Stimulated activated CD4-positive, alpha-beta T cell treated with anti-CD3 and anti-CD28 coated beads, Interleukin-15, amount 100 ng/mL, for 1 hour (primary cell): ENCODE results near the gene UBXN11.
A peak's percentile ranks its signal among the peaks of the same experiment; 100 is the strongest.

ENCODE experiments used
- DNase-seq, 2 donors: peaks; one replicate each; pipeline ENCODE4 v3.0.0-alpha.2; 2020; ENCODE audit warnings: low read depth in 1 of 2, low spot score in 1 of 2

The UBXN11 gene, protein sequence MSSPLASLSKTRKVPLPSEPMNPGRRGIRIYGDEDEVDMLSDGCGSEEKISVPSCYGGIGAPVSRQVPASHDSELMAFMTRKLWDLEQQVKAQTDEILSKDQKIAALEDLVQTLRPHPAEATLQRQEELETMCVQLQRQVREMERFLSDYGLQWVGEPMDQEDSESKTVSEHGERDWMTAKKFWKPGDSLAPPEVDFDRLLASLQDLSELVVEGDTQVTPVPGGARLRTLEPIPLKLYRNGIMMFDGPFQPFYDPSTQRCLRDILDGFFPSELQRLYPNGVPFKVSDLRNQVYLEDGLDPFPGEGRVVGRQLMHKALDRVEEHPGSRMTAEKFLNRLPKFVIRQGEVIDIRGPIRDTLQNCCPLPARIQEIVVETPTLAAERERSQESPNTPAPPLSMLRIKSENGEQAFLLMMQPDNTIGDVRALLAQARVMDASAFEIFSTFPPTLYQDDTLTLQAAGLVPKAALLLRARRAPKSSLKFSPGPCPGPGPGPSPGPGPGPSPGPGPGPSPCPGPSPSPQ

DNA sequence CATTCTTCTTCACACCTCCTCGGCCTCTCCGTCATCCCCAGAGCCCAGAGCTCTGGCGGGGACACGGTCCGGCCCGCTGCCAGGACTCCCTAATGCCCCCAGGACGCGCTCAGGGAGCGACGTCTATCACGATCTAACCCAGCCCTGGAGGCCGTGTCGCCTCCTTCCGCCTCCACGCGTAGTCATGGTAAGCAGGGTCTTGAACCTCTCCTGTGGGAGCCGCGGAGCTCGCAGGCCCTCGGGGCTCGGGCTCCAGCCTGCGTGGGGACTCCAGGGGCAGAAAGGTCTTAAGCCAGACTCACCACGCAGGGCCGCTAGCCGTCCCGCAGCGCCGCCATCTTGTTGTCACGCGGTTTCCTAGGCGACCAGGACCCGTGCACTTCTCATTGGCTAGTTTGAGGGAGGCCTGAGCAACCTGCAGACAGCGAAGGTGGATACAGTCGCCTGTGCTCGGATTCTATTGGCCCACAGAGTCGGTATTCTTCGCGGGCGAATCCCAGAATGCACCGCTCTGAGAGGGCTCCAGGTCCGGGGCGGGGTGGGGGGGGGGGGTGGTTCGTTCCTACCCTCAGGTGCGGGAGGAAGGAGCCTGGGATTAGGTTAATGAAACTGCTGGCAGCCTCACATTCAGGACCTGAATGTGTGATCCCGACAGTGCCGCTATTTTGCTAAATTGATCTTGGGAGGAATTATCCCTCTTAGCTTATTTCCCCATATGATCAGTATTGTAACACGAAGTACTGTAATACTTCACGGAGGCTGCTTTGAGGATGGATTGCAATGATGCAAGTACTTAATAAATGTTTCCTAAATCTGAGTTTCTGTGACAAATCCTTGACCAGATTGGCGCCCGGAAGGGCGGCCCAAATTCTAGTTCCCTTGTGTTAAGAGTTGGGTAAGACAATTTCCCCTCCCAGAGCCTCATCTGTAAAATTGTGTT lies at the start of gene UBXN11:
Gene UBXN11 (minus strand): TSS at position 347 of the 940 bp plus-strand sequence. CDS start 3,753 bp downstream, outside the sequence.
- peak; percentile 74 to 77 for DNase-seq

DNA sequence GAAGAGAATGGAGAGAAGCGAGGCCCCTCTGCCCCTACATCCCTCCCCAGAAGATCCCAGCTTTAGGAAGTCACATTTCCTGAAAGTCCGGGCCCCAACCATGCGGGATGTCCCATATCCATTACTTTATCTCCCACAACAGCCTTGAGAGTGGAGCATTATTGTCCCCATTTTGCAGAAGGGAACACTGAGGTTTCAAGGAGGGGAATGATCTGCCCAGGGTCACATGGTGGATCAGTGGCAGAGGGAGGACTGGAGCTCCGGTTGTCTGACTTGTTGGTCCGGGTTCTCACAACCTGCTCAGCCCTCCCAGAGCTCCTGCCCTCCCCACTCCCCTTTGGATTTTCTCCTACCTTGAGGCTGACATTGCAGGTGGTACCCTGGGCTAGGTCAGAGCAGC lies 49.7 kb upstream of the UBXN11 start:
- no peak for DNase-seq

DNA sequence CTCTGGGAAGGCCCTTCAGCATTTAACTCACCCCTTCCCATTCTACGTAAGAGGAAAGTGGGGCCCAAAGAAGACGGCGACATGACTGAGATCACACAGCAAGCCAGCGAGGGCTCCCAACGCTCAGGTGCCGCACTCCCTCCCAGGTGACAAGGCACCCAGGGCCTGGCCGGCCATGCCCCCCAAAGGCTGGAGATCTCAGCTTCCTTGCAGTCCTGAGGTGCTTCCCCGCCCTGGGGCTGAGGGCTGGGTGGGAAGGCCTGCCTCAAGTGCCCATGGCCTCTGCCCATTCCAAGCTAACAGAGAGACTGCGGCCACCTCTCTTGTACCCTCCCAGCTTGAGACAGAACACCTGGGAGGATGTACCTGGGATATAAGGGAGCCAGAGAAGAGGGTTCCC lies 48.5 kb upstream of the UBXN11 start:
- no peak for DNase-seq

DNA sequence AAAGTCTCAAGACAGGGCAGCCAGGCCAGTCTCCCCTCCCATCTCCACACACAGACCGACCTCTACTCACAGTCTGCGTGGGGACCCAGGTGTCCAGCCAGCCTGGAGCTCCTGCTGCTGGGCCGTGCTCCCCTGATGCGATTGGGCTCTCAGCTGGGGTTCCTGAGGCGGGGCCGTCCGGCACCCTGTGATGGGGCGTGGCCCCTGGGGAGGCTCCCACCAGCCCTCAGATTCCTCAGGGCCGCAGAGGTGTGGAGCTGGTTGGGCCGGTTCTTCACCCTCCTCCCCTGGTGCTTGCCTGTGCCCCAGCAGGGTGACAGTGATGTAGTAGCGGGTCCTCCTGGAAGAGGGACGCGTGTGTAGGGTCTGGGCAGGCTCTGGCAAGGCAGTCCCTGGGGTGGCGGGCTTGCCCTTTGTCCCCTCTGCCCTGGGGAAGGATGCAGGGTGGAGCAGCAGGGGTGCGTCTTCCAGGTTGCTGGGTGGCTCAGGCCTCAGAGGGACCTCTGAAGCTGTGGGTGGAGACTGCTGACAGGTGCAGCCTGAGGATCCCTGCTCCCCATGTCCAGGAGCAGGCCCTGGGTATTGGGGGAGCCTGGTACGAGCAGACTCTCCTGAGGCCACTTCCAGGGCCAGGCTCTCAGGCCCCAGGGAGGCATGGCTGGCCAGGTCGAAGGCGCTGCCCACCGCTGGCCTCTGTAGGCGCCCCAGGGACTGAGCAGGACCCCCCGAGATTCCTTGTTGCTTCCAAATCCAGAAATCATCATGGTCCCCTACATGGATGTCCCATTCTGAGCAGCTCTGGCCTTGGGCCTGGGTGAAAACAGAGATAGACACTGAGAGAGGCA lies 47.8 kb upstream of the UBXN11 start, which contains the start of gene CRYBG2:
Gene CRYBG2 (minus strand): TSS at position 155 of the 845 bp plus-strand sequence. CDS start 7,473 bp downstream, outside the sequence.
- DNase-seq = no peak

DNA sequence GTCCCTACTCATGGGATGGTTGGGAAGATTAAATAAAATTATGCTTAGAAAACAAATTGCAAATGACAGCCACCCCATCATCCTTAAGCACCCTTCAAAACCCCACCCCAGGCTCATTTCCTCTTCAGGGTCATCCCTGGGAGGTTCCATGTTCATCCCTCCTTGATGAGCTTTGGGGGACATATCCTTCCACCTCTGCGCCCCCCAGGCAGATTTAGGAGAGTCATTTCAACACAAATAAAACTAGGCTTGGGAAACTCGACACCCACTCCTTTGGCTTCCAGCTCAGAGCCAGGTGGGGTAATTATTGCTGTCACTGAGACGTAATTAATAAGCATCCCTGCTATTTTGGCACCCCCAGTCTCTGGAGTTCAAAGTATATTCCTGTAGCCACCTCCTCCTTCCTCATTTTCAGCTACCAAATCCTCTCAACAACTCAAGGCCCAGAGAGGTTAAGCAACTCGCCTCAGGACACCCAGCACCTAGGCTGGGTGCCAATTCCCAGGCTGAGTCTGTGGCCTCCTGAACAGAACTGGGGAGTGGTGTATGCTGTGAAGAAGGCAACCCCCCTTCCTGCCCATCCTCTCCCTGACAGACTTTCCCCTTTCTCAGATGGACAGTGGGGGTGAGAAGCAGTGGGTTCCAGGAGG lies 46.9 kb upstream of the UBXN11 start:
- no peak for DNase-seq

DNA sequence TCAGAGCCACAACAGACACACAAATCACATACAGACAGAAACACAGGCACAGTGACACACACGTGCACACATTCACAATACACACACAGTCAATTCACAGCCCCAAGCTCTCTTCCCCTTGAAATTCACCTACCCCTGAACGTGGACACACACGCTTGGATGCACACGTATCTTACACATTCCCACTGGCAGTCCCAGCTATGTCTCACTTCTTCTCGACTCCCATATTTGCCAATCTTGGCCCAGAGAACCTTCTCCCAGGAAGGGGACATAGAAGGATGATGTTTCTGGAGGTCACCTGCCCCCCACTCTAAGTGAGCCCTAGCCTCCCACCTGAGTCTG lies 45.9 kb upstream of the UBXN11 start:
- DNase-seq = no peak

DNA sequence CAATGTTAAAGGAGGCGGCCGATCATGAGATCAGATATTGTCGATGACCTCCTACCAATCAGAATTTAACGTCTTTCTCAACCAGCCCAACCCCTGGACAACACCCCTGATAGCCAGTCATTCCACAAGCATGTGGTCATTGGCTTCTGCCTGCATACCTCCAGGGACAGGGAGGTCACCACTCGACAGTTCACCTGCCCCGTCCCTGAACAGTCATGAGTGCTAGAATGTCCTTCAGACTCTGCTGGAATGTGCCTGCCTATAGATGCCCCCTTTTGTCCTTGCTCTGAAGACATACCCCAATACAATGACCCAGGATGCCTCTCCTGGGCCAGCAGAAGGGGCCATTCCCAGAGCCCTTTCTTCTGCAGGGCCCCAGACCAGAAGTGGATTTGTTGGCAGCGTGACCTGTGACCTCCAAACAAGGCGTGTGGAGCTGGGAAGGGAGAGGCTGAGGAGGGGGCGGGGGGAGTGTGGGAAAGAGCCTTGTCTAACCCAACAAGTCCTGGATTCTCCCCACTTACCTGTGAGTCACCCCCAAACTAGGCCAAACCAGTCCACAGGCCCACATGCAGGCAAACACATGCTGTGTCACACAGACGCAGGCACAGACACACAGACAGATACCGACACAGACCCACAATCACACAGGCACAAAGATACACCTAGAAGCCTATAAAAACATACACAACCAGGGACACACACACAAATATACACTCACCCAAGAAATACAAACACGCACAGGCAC lies 45.3 kb upstream of the UBXN11 start:
- no peak for DNase-seq

DNA sequence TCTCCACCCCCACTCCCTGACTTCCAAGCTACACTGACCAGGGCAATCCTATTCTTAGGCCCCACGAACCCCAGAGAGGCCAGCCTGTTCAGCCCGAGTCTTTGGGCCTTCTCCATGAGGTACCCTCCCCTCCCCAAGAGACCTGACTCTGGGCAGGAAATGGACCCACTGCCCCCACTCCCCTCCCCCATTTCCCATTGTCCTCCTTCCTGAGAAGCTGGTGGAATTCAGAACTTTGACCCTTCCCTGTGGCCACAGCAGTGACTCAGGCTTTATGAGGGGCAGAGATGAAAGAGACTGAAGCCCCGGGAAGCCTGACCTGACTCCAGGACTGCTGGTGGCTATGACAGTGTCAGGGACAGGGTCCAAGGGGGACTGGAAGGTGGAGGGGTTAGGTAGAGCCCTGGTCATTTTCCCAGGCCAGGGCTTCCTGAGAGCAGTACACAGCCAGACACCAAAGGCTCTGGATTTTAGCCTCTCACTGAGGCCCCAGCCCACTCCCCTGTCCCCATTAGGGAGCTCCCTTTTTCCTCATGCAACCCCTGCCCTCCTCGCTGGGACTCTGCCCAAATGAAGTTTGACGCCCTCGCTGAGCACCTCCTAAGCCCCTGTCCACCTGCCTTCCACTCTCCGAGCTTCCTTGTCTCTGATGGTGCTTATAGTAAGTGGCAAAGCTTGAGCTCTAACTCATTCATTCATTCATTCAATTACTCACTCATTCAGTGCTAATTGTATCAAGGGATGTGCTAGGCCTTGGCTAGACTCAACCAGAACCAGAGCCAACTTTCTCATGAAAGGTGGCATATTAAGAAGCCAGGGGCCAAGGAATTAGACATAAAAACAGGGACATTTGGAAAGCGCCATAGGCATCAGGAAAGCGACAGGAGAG lies 44.5 kb upstream of the UBXN11 start:
- DNase-seq = no peak

DNA sequence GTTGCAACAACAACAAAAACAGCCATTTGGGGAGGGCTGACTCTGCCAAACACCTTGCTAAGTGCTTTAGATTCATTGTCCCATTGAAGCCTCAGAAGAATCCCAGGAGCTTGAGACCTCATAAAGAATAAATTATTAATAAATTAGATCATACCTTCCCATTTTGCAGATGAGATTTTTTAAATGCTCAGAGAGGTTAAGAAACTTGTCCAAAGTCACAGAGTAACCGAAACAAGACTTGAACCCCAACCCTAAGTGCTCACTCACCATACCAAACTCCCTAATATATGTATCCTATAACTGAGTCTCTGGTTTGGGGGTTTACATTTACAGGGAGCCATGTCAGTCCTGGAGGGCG lies 43.9 kb upstream of the UBXN11 start:
- no peak for DNase-seq

DNA sequence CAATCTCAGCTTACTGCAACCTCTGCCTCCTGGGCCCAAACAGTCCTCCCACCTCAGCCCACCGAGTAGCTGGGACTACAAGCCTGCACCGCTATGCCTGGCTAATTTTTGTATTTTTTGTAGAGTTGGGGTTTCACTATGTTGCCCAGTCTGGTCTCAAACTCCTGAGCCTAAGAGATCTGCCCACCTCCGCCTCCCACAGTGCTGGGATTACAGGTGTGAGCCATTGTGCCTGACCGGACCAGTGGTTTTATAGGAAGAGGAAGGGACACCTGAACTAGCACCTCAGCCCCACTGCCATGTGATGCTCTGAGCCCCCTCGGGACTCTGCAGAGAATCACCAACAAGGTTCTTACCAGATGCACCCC lies 43.4 kb upstream of the UBXN11 start:
- DNase-seq = no peak

DNA sequence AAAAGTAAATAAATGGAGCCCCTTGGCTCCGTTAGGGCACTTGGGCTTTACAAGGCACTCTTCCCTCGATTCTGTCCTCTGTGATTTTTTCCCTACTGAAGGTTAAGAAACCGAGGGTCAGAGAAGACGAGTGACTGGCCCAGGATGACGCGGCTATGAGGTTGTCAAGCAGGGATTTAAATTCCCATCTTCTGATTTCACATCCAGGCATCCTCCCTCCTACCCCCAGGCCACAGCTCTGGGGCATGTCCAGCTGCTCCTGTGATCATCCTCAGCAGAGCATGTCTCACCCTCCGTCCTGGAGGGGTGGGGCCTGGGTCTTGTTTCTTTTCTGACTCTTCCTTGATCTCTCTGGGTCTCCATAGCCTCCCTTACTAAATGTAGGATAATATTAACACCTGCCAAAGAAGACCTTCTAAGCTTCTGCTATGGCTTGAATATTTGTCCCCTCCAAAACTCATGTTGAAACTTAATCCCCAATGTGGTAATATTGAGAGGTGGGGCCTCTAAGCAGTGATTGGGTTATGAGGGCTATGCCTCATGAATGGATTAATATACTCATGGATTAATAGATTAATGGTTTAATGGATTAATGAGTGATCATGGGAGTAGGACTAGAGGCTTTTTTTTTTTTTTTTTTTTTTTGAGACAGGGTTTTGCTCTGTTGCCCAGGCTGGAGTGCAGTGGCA lies 42.9 kb upstream of the UBXN11 start:
- no peak for DNase-seq

DNA sequence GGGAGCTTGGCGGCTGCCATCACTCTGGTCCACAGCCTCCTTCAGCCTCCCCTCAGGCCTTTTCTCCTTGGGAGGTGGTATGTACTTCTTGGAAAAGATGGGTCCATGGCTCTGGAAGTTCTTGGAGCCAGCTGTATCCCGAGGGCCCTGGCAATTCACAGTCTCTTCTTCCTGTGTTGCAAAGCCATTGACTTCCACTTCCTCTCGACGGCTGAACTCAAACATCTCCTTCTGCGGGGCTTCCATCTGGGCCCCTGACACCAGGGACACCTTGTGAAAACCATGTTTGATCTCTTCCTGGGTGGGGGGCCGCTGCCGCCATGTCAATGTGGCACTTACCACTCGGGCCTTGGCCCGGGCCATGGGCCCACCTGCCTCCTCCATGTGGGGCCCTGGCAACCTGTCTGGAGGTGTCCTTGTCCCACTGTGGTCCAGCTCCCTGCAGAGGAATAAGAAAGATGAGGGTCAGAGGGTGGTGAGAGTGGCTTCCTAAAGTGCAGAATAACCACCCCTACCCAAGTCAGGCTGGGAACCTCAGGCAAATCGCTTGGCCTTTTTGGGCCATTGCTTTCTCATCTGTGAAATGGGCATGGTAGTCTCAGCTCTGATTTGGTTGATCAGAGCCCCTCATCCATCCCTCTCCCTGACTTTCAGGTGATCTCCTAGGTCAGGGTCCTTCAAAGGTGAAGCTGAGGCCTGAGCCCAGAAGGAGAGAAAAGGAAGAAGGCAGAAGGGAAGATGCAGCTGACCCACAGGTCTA lies 40.0 kb upstream of the UBXN11 start:
- no peak for DNase-seq

DNA sequence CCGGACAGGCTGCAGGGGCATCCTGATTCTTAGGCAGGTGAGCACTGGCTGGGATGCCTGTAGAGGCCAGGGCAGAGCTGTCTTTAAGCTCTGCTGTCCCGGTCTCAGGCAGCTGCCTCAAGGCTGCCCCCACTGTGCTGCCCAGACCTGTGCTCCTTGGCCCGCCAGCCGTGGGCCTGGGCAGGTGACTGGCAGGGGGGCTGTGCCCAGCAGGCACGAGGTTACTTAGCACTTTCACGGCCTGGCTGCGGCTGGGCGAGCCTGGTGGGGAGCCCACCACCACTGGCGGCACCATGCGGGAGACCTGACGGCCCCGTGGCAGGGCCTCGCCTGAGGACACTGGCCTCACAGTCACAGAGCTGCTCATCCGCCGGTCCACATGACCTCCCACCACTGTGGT lies 39.3 kb upstream of the UBXN11 start:
- DNase-seq = no peak

DNA sequence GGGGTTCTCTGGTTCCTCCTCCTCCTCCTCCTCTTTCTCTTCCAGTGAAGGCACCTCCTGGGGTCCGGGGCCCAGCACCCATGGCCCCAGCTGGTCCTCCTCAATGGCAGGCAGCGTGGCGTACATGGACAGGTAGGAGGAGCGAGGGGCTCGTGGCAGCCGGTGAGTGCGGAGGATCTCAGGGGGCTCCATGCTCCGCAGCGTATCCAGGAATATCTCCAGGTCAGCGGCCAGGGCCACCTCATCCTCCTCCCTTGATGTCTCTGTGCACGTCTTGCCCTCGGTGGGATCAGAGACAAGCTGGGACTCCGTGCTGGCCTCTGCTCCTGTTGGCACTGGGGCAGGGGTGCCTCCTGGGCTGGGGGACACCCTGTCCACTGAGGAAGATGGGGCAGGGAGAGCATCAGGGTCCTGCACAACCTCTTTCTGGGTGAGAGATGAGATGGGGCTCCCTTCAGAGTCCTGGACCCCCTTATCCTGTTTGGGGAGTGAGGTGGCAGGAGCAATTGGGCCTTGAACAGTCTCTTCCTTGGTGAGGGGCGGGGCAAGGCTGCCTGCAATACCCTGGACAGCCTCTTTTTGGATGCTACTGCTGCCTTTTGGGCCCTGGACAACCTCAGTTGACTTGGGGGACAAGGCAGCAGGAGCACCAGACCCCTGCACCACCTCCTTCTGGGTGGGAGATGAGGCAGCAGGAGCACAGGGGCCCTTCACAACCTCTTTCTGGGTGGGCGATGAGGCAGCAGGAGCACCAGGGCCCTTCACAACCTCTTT lies 37.9 kb upstream of the UBXN11 start:
- DNase-seq = no peak

DNA sequence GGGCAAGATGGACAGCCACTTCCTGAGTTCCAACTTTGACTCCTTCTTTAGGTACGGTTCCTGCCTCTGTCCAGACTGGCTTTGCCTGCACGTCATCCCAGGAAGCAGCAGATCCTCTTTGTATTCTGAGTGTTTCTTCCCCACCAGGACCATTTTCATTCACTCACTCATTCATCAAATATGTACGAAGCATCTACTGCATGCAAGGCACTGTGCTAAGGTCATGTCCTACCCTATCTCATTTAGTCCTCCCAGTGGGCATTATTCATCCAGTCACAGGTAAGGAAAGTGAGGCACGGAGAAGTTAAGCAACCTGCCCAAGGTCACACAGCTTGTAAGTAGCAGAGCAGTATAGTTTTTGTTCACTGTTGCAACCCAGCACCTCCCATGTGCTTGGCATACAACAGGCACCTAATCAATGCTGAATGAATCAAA lies 33.6 kb upstream of the UBXN11 start:
- DNase-seq = no peak

DNA sequence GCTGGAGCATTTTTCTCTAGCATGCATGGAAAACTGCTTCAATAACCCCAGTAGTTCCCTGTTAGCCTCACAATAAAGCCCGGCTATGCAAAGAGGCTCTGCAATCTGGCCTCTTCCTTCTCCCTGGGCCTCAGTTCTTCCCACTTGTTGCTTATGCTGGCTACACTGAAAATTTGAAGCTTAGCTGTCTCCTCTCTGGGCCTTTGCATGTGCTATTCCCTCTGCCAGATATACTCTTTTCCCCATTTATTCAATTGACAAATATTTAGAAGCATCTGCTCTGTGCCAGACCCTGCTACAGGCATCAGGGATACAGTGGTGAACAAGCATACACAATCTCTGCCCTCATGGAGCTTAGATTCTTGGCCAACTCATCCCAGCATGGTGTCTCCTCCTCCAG lies 32.2 kb upstream of the UBXN11 start:
- DNase-seq = no peak

DNA sequence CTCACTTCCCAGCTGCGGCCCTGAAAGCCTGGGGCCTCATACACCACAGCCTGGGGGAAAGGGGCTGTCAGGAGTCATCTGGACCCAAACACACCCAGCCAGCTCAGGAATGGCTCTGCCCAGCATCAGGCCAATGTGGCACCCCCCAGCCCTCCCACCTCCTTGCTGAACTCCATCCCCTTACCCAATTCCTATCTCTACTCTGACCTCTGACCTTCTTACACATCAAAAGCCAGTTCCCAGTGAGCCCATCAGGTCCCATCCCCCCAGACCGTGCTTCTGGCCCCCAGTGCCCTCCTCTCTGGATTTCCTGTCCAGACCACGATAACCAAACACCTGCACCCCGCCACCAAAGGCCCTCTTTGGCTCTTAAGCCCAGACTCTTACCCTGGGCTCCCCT lies 31.2 kb upstream of the UBXN11 start:
- no peak for DNase-seq
